ENCODE data around the gene BUD31. TPM values are rescaled to one million over a fixed set of nuclear protein-coding genes. Genes with fewer than 3 reads are reported as not detected.

Gene BUD31
- total and polyA plus RNA-seq, 9 of the 15 experiments (the other 6 are each of a cell fraction or from before 2014, with no cell fraction given), result 105 to 342 (median 247) TPM

DNA sequence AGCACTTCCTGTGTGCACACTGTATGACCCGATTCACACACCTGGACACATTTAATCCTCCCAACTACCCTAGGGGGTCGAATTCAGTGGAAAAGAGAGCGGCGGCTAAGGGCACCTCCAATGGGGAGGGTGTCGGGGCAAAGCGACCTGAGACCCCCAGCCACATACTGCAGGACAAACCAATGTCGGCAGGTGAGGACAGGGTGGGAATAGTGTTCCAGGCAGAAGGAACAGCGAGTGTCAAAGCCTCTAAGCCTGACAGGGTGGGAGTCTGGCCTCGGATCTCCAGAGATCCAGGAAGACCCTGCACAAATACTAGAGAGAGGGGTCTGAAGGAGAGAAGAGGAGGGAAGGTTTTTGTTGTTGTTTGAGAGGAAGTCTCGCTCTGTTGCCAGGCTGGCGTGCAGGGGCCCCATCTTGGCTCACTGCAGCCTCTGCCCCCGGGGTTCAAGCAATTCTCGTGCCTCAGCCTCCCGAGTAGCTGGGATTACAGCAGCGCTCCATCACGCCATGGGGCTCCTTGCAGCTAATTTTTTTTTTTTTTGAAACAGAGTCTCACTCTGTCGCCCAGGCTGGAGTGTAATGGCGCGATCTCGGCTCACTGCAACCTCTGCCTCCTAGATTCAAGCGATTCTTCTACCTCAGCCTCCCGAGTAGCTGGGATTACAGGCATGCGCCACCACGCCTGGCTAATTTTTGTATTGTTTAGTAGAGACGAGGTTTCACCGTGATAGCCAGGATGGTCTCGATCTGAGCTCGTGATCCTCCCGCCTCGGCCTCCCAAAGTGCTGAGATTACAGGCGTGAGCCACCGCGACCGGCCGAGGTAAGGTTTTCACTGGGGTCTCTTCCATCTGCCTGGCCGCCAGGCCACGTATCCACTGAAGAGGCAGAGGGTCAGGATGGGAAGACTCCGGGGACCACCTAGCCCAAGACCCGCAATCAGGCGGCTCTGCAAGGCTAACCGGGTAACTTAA lies 35.4 kb upstream of the BUD31 start:
- DNase-seq (ENCODE audit: extremely low read depth in 1 of 4, low spot score in 3 of 4) (no peak), ATAC-seq (no peak), FAIRE-seq (no peak)
- CTCF ChIA-PET (ENCODE audit: low intra/inter-chr PET ratio), result no interaction called here
- TSS peak; percentile 63 for BruUV-seq (replicated peaks)
- H3K9ac ChIP-seq (ENCODE audit: insufficient read depth in 1 of 2, low read depth in 2 of 2, low read length in 2 of 2), result peak overlapping the region; percentile 79 to 83
- H3K79me2 ChIP-seq (ENCODE audit: control insufficient read depth, insufficient read depth, low read length), result peaks cover 35% of the 10 kb centered on the region
- intact Hi-C loops (cut with micrococcal nuclease), result loop anchor here (2.0 kb wide), 1 partner anchor 35 kb away; the partner anchor contains the start of genes BUD31 and PDAP1
- WGBS (ENCODE audit: insufficient coverage, low coverage, missing lambda C conversion rate), result 75% methylated on average over 36 of the region's 41 CpGs
- no peaks in the 10 kb centered on the region for H3K27me3 ChIP-seq (ENCODE audit: control insufficient read depth in 2 of 2, insufficient read depth in 2 of 2, low read length in 2 of 2)
- no peaks in the 10 kb centered on the region; the same call in 1 of the 2 replicates for H4K20me1 ChIP-seq (replicated peaks; ENCODE audit: control insufficient read depth, insufficient read depth, low read length)
- in situ Hi-C loops (cut with MboI), result no loop called here
- peak overlapping the region; percentile 95 for H2AFZ ChIP-seq (ENCODE audit: low read depth, low read length)
- peak overlapping the region; percentile 94 for H3K4me3 ChIP-seq
- H3K4me1 ChIP-seq (replicated peaks in 1 of 2; ENCODE audit: control insufficient read depth in 2 of 2, insufficient read depth in 2 of 2, low read length in 2 of 2), result peaks cover 28 to 60% of the 10 kb centered on the region in 2 experiments
- peaks cover 23% of the 10 kb centered on the region; the same call in 2 of the 3 replicates for H3K36me3 ChIP-seq (ENCODE audit: control insufficient read depth, insufficient read depth, low read length)
- no peaks in the 10 kb centered on the region for H3K9me3 ChIP-seq (replicated peaks; ENCODE audit: control insufficient read depth, insufficient read depth, low read depth, low read length)
- POLR2A ChIA-PET, result interaction anchor here (0.6 to 1.0 kb wide), 6 partner anchors 10 to 46 kb away, joined by 3 to 4 read pairs (median 4); no protein-coding TSS in a partner anchor
- no peaks in the 10 kb centered on the region for H3K9me1 ChIP-seq (ENCODE audit: control insufficient read depth, insufficient read depth, low read length)
- TF ChIP-seq, protein P1, sequence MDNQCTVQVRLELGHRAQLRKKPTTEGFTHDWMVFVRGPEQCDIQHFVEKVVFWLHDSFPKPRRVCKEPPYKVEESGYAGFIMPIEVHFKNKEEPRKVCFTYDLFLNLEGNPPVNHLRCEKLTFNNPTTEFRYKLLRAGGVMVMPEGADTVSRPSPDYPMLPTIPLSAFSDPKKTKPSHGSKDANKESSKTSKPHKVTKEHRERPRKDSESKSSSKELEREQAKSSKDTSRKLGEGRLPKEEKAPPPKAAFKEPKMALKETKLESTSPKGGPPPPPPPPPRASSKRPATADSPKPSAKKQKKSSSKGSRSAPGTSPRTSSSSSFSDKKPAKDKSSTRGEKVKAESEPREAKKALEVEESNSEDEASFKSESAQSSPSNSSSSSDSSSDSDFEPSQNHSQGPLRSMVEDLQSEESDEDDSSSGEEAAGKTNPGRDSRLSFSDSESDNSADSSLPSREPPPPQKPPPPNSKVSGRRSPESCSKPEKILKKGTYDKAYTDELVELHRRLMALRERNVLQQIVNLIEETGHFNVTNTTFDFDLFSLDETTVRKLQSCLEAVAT (IDR thresholded peaks at IDR 0.05), result peak in 1 of 2 experiments; percentile 83; a peak in 2 of 4 replicates
- TF ChIP-seq ZNF766 (CRISPR knock-in tag; conservative IDR thresholded peaks at IDR 0.05), result 0 out of 2 replicates have a peak, but pooled peaks have one; percentile 37
- TF ChIP-seq, protein P2, sequence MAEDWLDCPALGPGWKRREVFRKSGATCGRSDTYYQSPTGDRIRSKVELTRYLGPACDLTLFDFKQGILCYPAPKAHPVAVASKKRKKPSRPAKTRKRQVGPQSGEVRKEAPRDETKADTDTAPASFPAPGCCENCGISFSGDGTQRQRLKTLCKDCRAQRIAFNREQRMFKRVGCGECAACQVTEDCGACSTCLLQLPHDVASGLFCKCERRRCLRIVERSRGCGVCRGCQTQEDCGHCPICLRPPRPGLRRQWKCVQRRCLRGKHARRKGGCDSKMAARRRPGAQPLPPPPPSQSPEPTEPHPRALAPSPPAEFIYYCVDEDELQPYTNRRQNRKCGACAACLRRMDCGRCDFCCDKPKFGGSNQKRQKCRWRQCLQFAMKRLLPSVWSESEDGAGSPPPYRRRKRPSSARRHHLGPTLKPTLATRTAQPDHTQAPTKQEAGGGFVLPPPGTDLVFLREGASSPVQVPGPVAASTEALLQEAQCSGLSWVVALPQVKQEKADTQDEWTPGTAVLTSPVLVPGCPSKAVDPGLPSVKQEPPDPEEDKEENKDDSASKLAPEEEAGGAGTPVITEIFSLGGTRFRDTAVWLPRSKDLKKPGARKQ (CRISPR knock-in tag; IDR thresholded peaks at IDR 0.05), result peak; percentile 89; the same call in 1 of the 2 replicates
- no peak for TF ChIP-seq GTF2A2 (tag; IDR thresholded peaks at IDR 0.05)
- no peak for TF ChIP-seq TBL1XR1 (IDR thresholded peaks at IDR 0.05; ENCODE audit: low read length in 2 of 2)
- TF ChIP-seq, protein P3, sequence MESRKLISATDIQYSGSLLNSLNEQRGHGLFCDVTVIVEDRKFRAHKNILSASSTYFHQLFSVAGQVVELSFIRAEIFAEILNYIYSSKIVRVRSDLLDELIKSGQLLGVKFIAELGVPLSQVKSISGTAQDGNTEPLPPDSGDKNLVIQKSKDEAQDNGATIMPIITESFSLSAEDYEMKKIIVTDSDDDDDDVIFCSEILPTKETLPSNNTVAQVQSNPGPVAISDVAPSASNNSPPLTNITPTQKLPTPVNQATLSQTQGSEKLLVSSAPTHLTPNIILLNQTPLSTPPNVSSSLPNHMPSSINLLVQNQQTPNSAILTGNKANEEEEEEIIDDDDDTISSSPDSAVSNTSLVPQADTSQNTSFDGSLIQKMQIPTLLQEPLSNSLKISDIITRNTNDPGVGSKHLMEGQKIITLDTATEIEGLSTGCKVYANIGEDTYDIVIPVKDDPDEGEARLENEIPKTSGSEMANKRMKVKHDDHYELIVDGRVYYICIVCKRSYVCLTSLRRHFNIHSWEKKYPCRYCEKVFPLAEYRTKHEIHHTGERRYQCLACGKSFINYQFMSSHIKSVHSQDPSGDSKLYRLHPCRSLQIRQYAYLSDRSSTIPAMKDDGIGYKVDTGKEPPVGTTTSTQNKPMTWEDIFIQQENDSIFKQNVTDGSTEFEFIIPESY (CRISPR knock-in tag; IDR thresholded peaks at IDR 0.05), result peak; percentile 82
- TF ChIP-seq ZNF212 (CRISPR knock-in tag; IDR thresholded peaks at IDR 0.05), result 0 out of 2 replicates have a peak, but pooled peaks have one; percentile 45
- TF ChIP-seq, protein P4, sequence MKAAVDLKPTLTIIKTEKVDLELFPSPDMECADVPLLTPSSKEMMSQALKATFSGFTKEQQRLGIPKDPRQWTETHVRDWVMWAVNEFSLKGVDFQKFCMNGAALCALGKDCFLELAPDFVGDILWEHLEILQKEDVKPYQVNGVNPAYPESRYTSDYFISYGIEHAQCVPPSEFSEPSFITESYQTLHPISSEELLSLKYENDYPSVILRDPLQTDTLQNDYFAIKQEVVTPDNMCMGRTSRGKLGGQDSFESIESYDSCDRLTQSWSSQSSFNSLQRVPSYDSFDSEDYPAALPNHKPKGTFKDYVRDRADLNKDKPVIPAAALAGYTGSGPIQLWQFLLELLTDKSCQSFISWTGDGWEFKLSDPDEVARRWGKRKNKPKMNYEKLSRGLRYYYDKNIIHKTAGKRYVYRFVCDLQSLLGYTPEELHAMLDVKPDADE (conservative IDR thresholded peaks at IDR 0.05; ENCODE audit: control insufficient read depth, low read depth, low read length), result no peak
- TF ChIP-seq NFIC (IDR thresholded peaks at IDR 0.05), result no peak
- no peak for TF ChIP-seq OTX1 (CRISPR knock-in tag; IDR thresholded peaks at IDR 0.05)
- peak; percentile 59; the same call in 1 of the 2 replicates for TF ChIP-seq THRAP3 (IDR thresholded peaks at IDR 0.05; ENCODE audit: borderline replicate concordance)
- 0 out of 3 replicates have a peak overlapping the region, but pooled peaks have one; percentile 74 for H3K27ac ChIP-seq (ENCODE audit: extremely low read depth, low read depth, low read length)
- peak overlapping the region; percentile 81 for H3K4me2 ChIP-seq (ENCODE audit: insufficient read depth, low read length)
